Lower lobe of right lung (tissue), 2 donors: Measurements from ENCODE around the gene BOD1L1. TPM values are rescaled to one million over a fixed set of nuclear protein-coding genes. Genes with fewer than 3 reads are reported as not detected.

Source experiments
- ATAC-seq, 2 donors: fragments of 200-7000 bp; cut with Tn5 transposase; one replicate each; pipeline ENCODE4 v1.9.1; 2020 to 2022; ENCODE audit warnings: mild to moderate bottlenecking in 2 of 2, moderate library complexity in 2 of 2
- DNase-seq: peaks from one replicate; pipeline ENCODE4 v3.0.0-alpha.2; 2020
- H3K27ac ChIP-seq: fragments of 200-600 bp; one replicate; pipeline ENCODE4 v1.8.0; 2022
- H3K27me3 ChIP-seq: fragments of 200-600 bp; one replicate; pipeline ENCODE4 v1.8.0; 2022; ENCODE audit warnings: low read depth
- H3K36me3 ChIP-seq: fragments of 200-600 bp; one replicate; pipeline ENCODE4 v1.8.0; 2022; ENCODE audit warnings: mild to moderate bottlenecking
- H3K4me1 ChIP-seq: fragments of 200-600 bp; one replicate; pipeline ENCODE4 v1.8.0; 2022
- H3K4me3 ChIP-seq: fragments of 200-600 bp; one replicate; pipeline ENCODE4 v1.8.0; 2022; ENCODE audit warnings: mild to moderate bottlenecking
- H3K9me3 ChIP-seq: fragments of 200-600 bp; one replicate; pipeline ENCODE4 v1.8.0; 2022
- intact Hi-C: fragments of 100-400 bp; cut with DNase I; formaldehyde crosslinking; loops from one replicate; pipeline ENCODE4 v1.11.0; 2022
- total RNA-seq: library from RNA; stranded (reverse); fragmentation: NEBNext Ultra II Directional; extraction: Animal tissue kit (Norgen Biotek cat#: 25700); gene quantifications from one replicate; pipeline ENCODE4 v1.2.1, GENCODE V29; 2021
- TF ChIP-seq, protein P1 (sequence below): fragments of 200-600 bp; IDR thresholded peaks from one replicate; pipeline ENCODE4 v1.8.0; 2022; ENCODE audit warnings: antibody characterized with exemption, mild to moderate bottlenecking
- donor health status: DM: no; HTN: yes; CAD: no; lungs with severe emphysema.

The BOD1L1 gene
- total RNA-seq, 1 donor from 2014 or later, result 42.7 TPM

DNA sequence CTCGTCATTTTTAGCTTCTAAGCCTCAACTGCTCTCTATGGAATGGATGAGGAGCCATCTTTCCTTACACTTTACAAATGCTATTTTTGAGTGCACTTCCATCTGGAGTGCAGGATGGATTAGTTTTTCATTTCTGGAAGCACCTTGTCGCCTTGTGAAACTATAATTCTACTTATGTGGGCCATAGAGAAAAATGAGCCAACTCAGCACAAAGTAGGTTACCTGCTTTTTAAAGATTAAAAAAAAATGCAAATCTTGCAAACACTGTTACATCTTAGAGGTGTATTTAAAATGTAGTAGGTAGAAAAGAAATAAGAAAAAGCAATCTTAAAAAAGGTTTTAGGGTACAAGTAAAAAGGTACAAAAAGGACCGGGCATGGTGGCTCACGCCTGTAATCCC, 10.9 kb downstream of the BOD1L1 start:
- H3K4me3 ChIP-seq, result no peak overlapping the region
- H3K27ac ChIP-seq, result no peak overlapping the region
- intact Hi-C loops, result no loop called here
- no peaks in the 10 kb centered on the region for H3K27me3 ChIP-seq
- DNase-seq, result no peak
- H3K36me3 ChIP-seq, result peaks cover 80% of the 10 kb centered on the region
- no peaks in the 10 kb centered on the region for H3K9me3 ChIP-seq
- H3K4me1 ChIP-seq, result no peaks in the 10 kb centered on the region
- TF ChIP-seq, protein P1, sequence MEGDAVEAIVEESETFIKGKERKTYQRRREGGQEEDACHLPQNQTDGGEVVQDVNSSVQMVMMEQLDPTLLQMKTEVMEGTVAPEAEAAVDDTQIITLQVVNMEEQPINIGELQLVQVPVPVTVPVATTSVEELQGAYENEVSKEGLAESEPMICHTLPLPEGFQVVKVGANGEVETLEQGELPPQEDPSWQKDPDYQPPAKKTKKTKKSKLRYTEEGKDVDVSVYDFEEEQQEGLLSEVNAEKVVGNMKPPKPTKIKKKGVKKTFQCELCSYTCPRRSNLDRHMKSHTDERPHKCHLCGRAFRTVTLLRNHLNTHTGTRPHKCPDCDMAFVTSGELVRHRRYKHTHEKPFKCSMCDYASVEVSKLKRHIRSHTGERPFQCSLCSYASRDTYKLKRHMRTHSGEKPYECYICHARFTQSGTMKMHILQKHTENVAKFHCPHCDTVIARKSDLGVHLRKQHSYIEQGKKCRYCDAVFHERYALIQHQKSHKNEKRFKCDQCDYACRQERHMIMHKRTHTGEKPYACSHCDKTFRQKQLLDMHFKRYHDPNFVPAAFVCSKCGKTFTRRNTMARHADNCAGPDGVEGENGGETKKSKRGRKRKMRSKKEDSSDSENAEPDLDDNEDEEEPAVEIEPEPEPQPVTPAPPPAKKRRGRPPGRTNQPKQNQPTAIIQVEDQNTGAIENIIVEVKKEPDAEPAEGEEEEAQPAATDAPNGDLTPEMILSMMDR, result no peak
- ATAC-seq, result no peak

DNA sequence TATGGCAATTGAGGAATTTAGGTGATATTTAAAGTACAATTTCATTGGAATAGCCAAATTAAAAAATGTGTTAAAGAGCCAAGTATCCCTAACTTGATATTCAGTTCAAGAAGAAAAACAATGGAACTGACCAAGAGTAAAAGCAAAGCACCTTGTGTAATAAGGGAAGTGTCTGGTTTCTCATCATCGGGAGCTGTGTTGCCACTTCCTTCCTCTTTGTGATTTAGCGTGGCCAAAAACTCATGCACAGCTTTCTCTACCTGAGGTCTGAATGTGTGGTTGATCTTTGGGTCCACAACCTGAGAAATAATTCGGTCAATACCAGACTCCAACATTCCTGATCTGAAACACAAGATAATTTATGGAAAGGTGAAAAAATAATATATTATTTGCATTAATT, 12.4 kb downstream of the BOD1L1 start:
- Histone ChIP-seq H3K27me3 (no peaks in the 10 kb centered on the region), H3K36me3 (peaks cover 95% of the 10 kb centered on the region), H3K4me1 (no peaks in the 10 kb centered on the region), H3K4me3 (no peak overlapping the region), H3K9me3 (no peaks in the 10 kb centered on the region), H3K27ac (no peak overlapping the region)
- no peak for ATAC-seq
- no peak for DNase-seq
- intact Hi-C loops, result no loop called here
- TF ChIP-seq, protein P1, result no peak

DNA sequence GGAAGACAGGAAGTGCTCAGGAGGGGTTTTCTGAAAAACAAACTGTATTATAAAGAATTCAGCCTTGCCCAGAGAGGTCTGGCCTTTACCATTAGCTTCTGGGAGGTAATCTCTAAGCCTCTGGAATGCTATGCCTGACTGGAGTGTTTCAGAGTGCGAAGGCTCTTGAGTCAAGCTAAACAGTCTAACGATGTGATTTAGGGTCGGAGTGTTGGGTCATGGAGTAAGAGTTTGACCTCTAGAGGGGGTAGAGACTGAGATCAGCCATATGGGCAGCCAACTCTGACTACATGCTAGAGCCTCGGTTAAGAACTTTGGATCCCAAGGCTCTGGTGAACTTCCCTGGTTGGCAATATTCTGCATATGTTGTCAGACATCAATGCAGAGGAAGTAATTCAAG, 15.0 kb downstream of the BOD1L1 start:
- TF ChIP-seq, protein P1, result no peak
- ATAC-seq (no peak), DNase-seq (no peak)
- H3K27ac ChIP-seq, result no peak overlapping the region
- H3K4me3 ChIP-seq, result no peak overlapping the region
- no peaks in the 10 kb centered on the region for H3K9me3 ChIP-seq
- intact Hi-C loops, result no loop called here
- no peaks in the 10 kb centered on the region for H3K27me3 ChIP-seq
- peaks cover 98% of the 10 kb centered on the region for H3K36me3 ChIP-seq
- H3K4me1 ChIP-seq, result no peaks in the 10 kb centered on the region

DNA sequence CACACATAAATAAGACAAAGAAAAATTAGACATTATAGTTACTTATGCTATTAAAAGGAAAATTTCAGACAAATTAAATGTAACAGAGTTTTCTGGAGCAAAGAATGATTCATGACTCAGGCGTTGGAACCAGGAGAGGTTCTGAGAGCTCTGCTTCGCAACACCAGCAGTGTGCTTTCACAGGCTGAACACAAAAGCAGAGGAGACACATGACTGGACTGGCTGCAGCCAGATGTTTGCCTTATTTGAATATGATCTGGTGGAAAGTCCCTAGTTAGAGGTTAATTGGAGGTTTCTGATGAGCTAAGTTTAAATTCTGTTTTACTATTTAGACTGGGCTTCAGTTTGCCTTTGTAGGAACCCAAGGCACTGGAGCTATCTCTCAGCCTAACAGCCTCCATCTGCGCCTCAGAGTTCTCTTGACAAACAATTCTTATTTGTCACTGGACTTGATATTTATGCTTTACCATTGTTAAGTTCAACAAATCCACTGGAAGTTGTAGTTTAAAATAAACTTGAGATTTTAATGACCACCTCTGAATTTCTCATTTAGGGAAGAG, 16.2 kb downstream of the BOD1L1 start:
- DNase-seq (no peak), ATAC-seq (no peak)
- Histone ChIP-seq H3K4me3 (no peak overlapping the region), H3K27ac (no peak overlapping the region), H3K27me3 (no peaks in the 10 kb centered on the region), H3K4me1 (no peaks in the 10 kb centered on the region), H3K36me3 (peaks cover 99% of the 10 kb centered on the region), H3K9me3 (no peaks in the 10 kb centered on the region)
- intact Hi-C loops, result no loop called here
- TF ChIP-seq, protein P1, result no peak

DNA sequence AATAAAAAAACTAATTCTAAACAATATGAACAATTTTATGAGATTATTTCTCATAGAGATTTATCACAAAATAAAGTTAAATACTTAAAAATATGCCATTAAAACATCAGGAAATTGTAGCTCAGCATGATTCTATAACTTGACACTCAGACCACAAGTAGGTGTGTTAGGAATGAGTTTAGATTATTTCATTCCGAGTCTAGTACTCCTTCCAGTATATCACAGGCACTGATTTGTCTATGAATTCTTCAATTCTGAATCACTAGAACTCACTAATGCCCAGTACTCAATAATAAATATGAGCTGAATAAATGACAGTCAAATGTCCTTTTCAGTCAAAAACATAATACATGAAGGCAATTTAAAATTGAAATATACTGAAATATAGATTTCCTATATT, 22.2 kb downstream of the BOD1L1 start:
- H3K9me3 ChIP-seq, result no peaks in the 10 kb centered on the region
- no peaks in the 10 kb centered on the region for H3K27me3 ChIP-seq
- ATAC-seq (no peak), DNase-seq (no peak)
- H3K4me1 ChIP-seq, result no peaks in the 10 kb centered on the region
- peaks cover 92% of the 10 kb centered on the region for H3K36me3 ChIP-seq
- TF ChIP-seq, protein P1, result no peak
- no peak overlapping the region for H3K4me3 ChIP-seq
- no peak overlapping the region for H3K27ac ChIP-seq
- intact Hi-C loops, result no loop called here

DNA sequence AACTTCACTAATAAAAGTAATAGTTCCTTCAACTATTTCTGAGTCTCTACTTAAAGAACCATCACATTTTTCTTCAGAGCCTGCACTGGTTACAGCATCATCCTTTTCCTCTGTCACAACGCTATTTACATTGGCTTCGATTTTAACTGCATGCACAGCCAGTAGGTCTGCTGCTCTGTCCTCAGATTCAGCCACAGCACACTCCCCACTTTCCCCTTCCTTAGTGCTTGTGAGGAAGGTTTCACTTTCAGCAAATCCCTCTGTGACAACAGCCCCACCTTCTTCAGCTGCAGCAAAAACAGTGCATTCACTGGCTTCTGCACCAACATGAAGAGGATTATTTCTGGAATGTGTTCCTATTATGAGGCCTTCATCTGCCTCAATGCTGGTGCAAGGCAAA, 25.7 kb downstream of the BOD1L1 start:
- intact Hi-C loops, result no loop called here
- ATAC-seq, result no peak
- Histone ChIP-seq H3K4me3 (no peak overlapping the region), H3K36me3 (peaks cover 82% of the 10 kb centered on the region), H3K4me1 (no peaks in the 10 kb centered on the region), H3K9me3 (no peaks in the 10 kb centered on the region), H3K27me3 (no peaks in the 10 kb centered on the region), H3K27ac (no peak overlapping the region)
- DNase-seq, result no peak
- TF ChIP-seq, protein P1, result no peak
